ENCODE data around the gene NEK8.

The NEK8 gene

GRCh38 chr17:28717578-28718332 lies 10.8 kb upstream of the NEK8 start, which contains the start of gene RAB34:
TSS of gene RAB34 (minus strand) at chr17:28717868. CDS start at chr17:28717266, 602 bp downstream.
- TF ChIP-seq TOX (CRISPR knock-in tag; IDR thresholded peaks at IDR 0.05; ENCODE audit: borderline replicate concordance) (no peak), POU6F1 (CRISPR knock-in tag; IDR thresholded peaks at IDR 0.05; ENCODE audit: borderline replicate concordance, low read depth) (no peak), OSR1 (CRISPR knock-in tag; IDR thresholded peaks at IDR 0.05) (no peak), CSRNP3 (CRISPR knock-in tag; IDR thresholded peaks at IDR 0.05) (no peak), ARNTL (CRISPR knock-in tag; IDR thresholded peaks at IDR 0.05; ENCODE audit: borderline replicate concordance, low read depth) (no peak), ZNF565 (CRISPR knock-in tag; conservative IDR thresholded peaks at IDR 0.05; ENCODE audit: low read depth) (no peak), BACH2 (CRISPR knock-in tag; IDR thresholded peaks at IDR 0.05; ENCODE audit: borderline replicate concordance) (no peak), SNAI2 (CRISPR knock-in tag; IDR thresholded peaks at IDR 0.05) (no peak), CSDC2 (CRISPR knock-in tag; IDR thresholded peaks at IDR 0.05) (no peak)

GRCh38 chr17:28718333-28719020 lies 10.1 kb upstream of the NEK8 start:
- TF ChIP-seq ESRRG (CRISPR knock-in tag; IDR thresholded peaks at IDR 0.05) (no peak), ZC3H10 (CRISPR knock-in tag; IDR thresholded peaks at IDR 0.05) (no peak), BACH2 (CRISPR knock-in tag; IDR thresholded peaks at IDR 0.05; ENCODE audit: borderline replicate concordance) (no peak), TSHZ2 (CRISPR knock-in tag; IDR thresholded peaks at IDR 0.05) (no peak)
- no peak for ATAC-seq

More at GRCh38 chr17:28717578-28718332, 10.8 kb upstream of the NEK8 start, which contains the start of gene RAB34:
- ATAC-seq = no peak

- TF ChIP-seq ESRRG (CRISPR knock-in tag; IDR thresholded peaks at IDR 0.05) (no peak), ISL1 (CRISPR knock-in tag; IDR thresholded peaks at IDR 0.05) (no peak), POU6F1 (CRISPR knock-in tag; IDR thresholded peaks at IDR 0.05; ENCODE audit: borderline replicate concordance, low read depth) (no peak), RARB (CRISPR knock-in tag; IDR thresholded peaks at IDR 0.05) (no peak), OSR1 (CRISPR knock-in tag; IDR thresholded peaks at IDR 0.05) (no peak), ARNTL (CRISPR knock-in tag; IDR thresholded peaks at IDR 0.05; ENCODE audit: borderline replicate concordance, low read depth) (no peak), TSHZ2 (CRISPR knock-in tag; IDR thresholded peaks at IDR 0.05) (no peak), CSDC2 (CRISPR knock-in tag; IDR thresholded peaks at IDR 0.05) (no peak), ZFP3 (CRISPR knock-in tag; IDR thresholded peaks at IDR 0.05) (no peak), CREB5 (CRISPR knock-in tag; IDR thresholded peaks at IDR 0.05; ENCODE audit: low read depth) (no peak), ZNF70 (CRISPR knock-in tag; IDR thresholded peaks at IDR 0.05) (no peak)
- ATAC-seq = no peak
Measured at GRCh38 chr17:28719021-28719433, 9.6 kb upstream of the NEK8 start.
